Measurements from ENCODE around the gene EPO. TPM values are rescaled to one million over a fixed set of nuclear protein-coding genes. Genes with fewer than 3 reads are reported as not detected.

Gene EPO
- total RNA-seq, 4 donors from 2014 or later = not detected

- no peak for TF ChIP-seq POLR2A (IDR thresholded peaks at IDR 0.05; ENCODE audit: low read depth)
- TF ChIP-seq POLR2AphosphoS5 (IDR thresholded peaks at IDR 0.05) = no peak
- no peak for TF ChIP-seq EP300 (IDR thresholded peaks at IDR 0.05)
- TF ChIP-seq CTCF (IDR thresholded peaks at IDR 0.05) = no peak
- Histone ChIP-seq H3K4me1 (no peaks in the 10 kb centered on the region), H3K27ac (replicated peaks in 1 of 4) (no peak overlapping the region), H3K27me3 (no peaks in the 10 kb centered on the region), H3K4me3 (no peak overlapping the region), H3K9me3 (no peaks in the 10 kb centered on the region), H3K36me3 (no peaks in the 10 kb centered on the region)
- DNase-seq (ENCODE audit: extremely low spot score) = no peak
- intact Hi-C loops (cut with DNase I) = no loop called here
- WGBS = 88% methylated on average over 3 of the region's 13 CpGs
These were observed 16.4 kb downstream of the EPO start for GRCh38 chr7:100736671-100737070.

GRCh38 chr7:100739934-100740333, 19.7 kb downstream of the EPO start:
- 88% methylated on average over 6 of the region's 6 CpGs for WGBS
- intact Hi-C loops (cut with DNase I) = no loop called here
- Histone ChIP-seq H3K9me3 (no peaks in the 10 kb centered on the region), H3K27ac (replicated peaks in 1 of 4) (no peak overlapping the region), H3K27me3 (no peaks in the 10 kb centered on the region), H3K36me3 (no peaks in the 10 kb centered on the region), H3K4me3 (no peak overlapping the region), H3K4me1 (no peaks in the 10 kb centered on the region)
- no peak for TF ChIP-seq POLR2A (IDR thresholded peaks at IDR 0.05; ENCODE audit: low read depth)
- TF ChIP-seq CTCF (IDR thresholded peaks at IDR 0.05) = no peak
- TF ChIP-seq POLR2AphosphoS5 (IDR thresholded peaks at IDR 0.05) = no peak
- TF ChIP-seq EP300 (IDR thresholded peaks at IDR 0.05) = no peak
- DNase-seq (ENCODE audit: extremely low spot score) = no peak

GRCh38 chr7:100744605-100745004, 24.3 kb downstream of the EPO start:
- WGBS = 87% methylated on average over 14 of the region's 14 CpGs
- no peak overlapping the region for H3K27ac ChIP-seq (replicated peaks in 1 of 4)
- H3K36me3 ChIP-seq = no peaks in the 10 kb centered on the region
- H3K27me3 ChIP-seq = peaks cover 0 to 26% (median 0%) of the 10 kb centered on the region in 4 donors
- peak overlapping the region in 2 of 4 donors; percentile 47 to 48 for H3K4me3 ChIP-seq
- peaks cover 0 to 4% (median 0%) of the 10 kb centered on the region in 4 donors for H3K4me1 ChIP-seq
- H3K9me3 ChIP-seq = no peaks in the 10 kb centered on the region
- TF ChIP-seq EP300 (IDR thresholded peaks at IDR 0.05) (no peak), CTCF (IDR thresholded peaks at IDR 0.05) (no peak), POLR2AphosphoS5 (IDR thresholded peaks at IDR 0.05) (no peak), POLR2A (IDR thresholded peaks at IDR 0.05; ENCODE audit: low read depth) (no peak)
- no peak for DNase-seq (ENCODE audit: extremely low spot score)
- intact Hi-C loops (cut with DNase I) = no loop called here

- TF ChIP-seq POLR2AphosphoS5 (IDR thresholded peaks at IDR 0.05) (no peak), EP300 (IDR thresholded peaks at IDR 0.05) (no peak), POLR2A (IDR thresholded peaks at IDR 0.05; ENCODE audit: low read depth) (no peak), CTCF (IDR thresholded peaks at IDR 0.05) (no peak)
- intact Hi-C loops (cut with DNase I) = no loop called here
- DNase-seq (ENCODE audit: extremely low spot score) = no peak
- H3K36me3 ChIP-seq = no peaks in the 10 kb centered on the region
- H3K27me3 ChIP-seq = peaks cover 0 to 32% (median 0%) of the 10 kb centered on the region in 4 donors
- H3K4me1 ChIP-seq = peaks cover 0 to 4% (median 0%) of the 10 kb centered on the region in 4 donors
- H3K9me3 ChIP-seq = no peaks in the 10 kb centered on the region
- H3K4me3 ChIP-seq = peak overlapping the region; percentile 37 to 49 (median 48)
- 39% methylated on average over 27 of the region's 28 CpGs for WGBS
- no peak overlapping the region for H3K27ac ChIP-seq (replicated peaks in 1 of 4)
These were observed 24.9 kb downstream of the EPO start for GRCh38 chr7:100745184-100745583.

GRCh38 chr7:100752994-100753393, 32.7 kb downstream of the EPO start:
- Histone ChIP-seq H3K4me1 (no peaks in the 10 kb centered on the region), H3K27me3 (peaks cover 0 to 43% (median 3%) of the 10 kb centered on the region in 4 donors), H3K36me3 (no peaks in the 10 kb centered on the region), H3K4me3 (no peak overlapping the region), H3K9me3 (no peaks in the 10 kb centered on the region), H3K27ac (replicated peaks in 1 of 4) (no peak overlapping the region)
- TF ChIP-seq POLR2A (IDR thresholded peaks at IDR 0.05; ENCODE audit: low read depth) (no peak), EP300 (IDR thresholded peaks at IDR 0.05) (no peak), POLR2AphosphoS5 (IDR thresholded peaks at IDR 0.05) (no peak), CTCF (IDR thresholded peaks at IDR 0.05) (no peak)
- intact Hi-C loops (cut with DNase I) = no loop called here
- DNase-seq (ENCODE audit: extremely low spot score) = no peak
- 79% methylated on average over 5 of the region's 5 CpGs for WGBS

Measured in esophagus muscularis mucosa (tissue), 4 donors.